GM12865 (cell line): ENCODE data around the gene APC.
"Not testable (repeated sequence)": the region's sequence is repeated elsewhere in the genome, so short reads cannot be mapped to it uniquely, and the experiment has no call there.

ENCODE experiments used
- DNase-seq: peaks from one replicate; pipeline ENCODE4 v3.0.0; 2010; ENCODE audit warnings: low read depth
- H3K4me3 ChIP-seq: 2 replicates; pipeline ENCODE4 v1.5.1; 2011; ENCODE audit warnings: mild to moderate bottlenecking, low read depth, low read length, control low read depth
- TF ChIP-seq, protein P1 (sequence below): IDR thresholded peaks from 2 replicates; pipeline ENCODE4 v1.5.1; 2011; ENCODE audit warnings: low read length, control low read depth, low read depth, inconsistent platforms; ENCODE audit not compliant: insufficient read depth; ENCODE audit errors: missing control alignments

The APC gene

DNA sequence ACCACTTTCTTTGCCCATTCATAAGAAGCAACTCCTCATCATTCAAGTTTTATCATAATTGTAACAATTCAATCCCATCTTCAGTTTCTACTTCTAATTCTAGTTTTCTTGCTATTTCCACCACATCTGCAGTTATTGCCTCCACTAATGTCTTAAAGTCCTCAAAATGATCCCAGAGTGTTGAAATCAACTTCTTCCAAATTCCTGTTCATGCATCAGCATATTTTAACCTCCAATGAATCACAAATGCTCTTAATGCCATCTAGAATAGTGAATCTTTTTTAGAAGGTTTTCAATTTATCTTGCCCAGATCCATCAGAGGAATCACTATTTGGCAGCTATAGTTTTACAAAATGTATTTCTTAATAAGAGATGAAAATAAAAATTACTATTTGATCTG, 120.2 kb downstream of the APC start:
- DNase-seq, result no peak
- H3K4me3 ChIP-seq, result no peak overlapping the region
- TF ChIP-seq, protein P1, sequence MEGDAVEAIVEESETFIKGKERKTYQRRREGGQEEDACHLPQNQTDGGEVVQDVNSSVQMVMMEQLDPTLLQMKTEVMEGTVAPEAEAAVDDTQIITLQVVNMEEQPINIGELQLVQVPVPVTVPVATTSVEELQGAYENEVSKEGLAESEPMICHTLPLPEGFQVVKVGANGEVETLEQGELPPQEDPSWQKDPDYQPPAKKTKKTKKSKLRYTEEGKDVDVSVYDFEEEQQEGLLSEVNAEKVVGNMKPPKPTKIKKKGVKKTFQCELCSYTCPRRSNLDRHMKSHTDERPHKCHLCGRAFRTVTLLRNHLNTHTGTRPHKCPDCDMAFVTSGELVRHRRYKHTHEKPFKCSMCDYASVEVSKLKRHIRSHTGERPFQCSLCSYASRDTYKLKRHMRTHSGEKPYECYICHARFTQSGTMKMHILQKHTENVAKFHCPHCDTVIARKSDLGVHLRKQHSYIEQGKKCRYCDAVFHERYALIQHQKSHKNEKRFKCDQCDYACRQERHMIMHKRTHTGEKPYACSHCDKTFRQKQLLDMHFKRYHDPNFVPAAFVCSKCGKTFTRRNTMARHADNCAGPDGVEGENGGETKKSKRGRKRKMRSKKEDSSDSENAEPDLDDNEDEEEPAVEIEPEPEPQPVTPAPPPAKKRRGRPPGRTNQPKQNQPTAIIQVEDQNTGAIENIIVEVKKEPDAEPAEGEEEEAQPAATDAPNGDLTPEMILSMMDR, result no peak

DNA sequence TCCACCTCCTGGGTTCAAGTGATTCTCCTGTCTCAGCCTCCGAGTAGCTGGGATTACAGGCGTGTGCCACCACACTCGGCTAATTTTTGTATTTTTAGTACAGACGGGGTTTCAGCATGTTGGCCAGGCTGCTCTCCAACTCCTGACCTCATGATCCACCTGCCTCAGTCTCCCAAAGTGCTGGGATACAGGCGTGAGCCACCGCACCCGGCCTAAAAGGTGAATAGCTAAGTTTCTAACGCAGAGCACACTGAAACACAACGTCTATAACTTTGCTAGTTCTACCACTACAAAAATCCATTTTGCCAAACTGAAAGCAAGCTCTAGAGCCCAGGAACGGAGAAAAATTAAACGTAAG, 122.9 kb downstream of the APC start:
- not testable (repeated sequence) for DNase-seq
- H3K4me3 ChIP-seq, result peak overlapping the region; percentile 66

DNA sequence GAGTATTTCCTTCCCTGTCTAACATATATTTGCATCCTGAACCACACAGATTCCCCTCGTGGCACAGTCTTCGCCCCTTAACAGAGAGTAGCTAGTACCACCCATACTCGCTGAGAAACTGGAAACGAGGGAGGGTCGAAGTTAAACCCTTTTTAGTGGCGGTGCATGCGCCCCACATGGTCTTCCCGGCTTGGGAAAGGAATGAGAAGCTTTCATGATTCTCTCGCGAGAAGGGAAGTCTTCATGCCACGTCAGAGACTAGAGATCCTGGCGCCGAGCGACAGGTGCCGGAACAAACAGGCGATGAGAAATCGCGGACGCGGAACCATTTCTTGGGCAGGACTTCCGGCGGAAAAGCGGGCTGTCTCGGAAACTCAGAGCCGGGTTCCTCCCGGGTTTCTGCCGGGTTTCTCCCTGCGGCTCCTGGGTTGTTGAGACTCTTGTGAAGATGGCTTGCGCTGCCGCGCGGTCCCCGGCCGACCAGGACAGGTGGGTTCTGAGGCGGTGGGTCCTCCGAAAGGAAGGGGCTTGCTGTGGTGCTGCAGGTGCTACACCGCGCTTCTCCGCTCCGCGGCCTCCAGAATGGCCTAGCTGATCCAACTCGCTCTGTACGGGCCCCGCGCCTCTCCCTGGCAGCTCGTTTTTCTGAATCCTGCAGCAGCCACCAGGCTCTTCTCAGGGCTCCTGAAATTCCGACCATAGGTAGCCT, 123.4 kb downstream of the APC start, which contains the start of gene SRP19:
Gene SRP19, plus strand, starts transcription at position 359 of the 709 bp plus-strand sequence. Its CDS starts 90 bp downstream, at position 449.
- peak within 1 kb of the TSS; percentile 66 for H3K4me3 ChIP-seq
- peak; percentile 97 for DNase-seq
- TF ChIP-seq, protein P1, result no peak

DNA sequence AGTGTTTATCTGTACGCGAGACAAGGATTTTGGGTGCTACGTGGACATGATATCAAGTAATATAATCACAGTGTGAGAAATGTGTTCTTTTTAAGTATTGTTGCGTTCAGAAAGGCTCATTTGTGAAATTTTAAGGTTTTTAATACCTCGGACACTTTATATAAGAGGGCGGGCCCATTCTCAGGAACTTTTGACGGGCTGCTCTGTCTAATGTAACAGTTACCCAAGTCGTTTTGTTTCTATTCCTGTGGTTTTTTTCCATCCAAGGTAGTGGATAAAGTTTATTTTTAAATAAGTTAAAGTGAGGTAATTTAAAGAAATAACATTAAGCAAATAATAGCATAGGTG, 123.9 kb downstream of the APC start:
- DNase-seq, result no peak
- peak overlapping the region; percentile 66 for H3K4me3 ChIP-seq
- TF ChIP-seq, protein P1, result no peak

DNA sequence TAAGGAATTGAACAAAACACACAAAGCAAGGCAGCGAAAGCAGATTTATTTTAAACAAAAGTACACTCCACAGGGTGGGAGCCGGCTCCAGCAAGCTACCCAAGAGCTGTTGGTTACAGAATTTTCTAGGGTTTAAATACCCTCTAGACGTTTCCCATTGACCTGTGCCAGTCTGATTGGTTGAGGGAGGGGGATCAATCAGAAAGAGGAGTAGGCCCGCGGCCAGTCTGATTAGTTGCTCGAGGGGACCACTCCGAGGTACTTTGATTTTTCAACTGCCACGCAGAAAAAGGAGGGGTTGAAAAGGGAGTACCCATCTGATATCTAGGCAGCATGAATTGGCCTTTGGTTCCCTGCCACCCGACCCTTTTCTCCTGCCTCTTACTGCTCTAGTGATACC, 124.4 kb downstream of the APC start:
- peak overlapping the region; percentile 66 for H3K4me3 ChIP-seq
- TF ChIP-seq, protein P1, result no peak
- no peak for DNase-seq

DNA sequence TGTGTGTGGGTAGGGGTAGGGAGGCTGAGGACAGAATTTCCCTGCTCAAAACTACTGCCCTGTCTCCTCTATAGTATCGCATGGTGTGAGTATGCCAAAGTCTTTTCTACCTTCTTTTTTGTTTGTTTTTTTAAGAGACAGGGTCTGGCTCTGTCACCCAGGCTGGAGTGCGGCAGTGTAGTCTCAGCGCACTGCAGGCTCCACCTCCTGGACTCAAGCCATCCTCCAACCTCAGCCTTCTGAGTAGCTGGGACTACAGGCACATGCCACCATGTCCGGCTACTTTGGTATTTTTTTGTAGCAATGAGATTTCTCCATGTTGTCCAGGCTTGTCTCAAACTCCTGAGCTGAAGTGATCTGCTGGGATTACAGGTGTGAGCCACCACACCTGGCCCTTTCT, 125.9 kb downstream of the APC start:
- no peak overlapping the region for H3K4me3 ChIP-seq
- TF ChIP-seq, protein P1, result no peak
- DNase-seq, result no peak

DNA sequence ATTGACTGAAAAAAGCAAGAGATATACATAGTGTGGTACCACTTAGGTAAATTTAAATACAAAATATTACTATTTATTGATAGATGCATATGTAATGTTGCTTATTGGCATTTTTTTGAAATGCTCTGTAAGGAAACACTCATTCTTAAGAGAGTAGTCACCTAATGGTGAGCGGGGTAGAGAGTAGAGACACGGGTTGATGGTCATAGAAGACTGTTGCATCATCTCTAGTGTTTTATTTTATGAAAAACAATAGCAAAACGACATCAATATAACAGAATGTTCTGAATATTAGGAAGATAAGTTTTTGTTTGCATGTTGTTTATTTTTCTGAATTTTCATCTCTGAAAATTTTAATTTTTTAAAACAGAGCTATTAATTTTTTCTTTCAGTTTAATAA, 127.4 kb downstream of the APC start:
- TF ChIP-seq, protein P1, result no peak
- H3K4me3 ChIP-seq, result no peak overlapping the region
- no peak for DNase-seq
